IMR-90 (cell line): ENCODE results near the gene SOX2. TPM values are rescaled to one million over a fixed set of nuclear protein-coding genes. Genes with fewer than 3 reads are reported as not detected.

ENCODE experiments used
- ATAC-seq: fragments of 200-7000 bp; cut with Tn5 transposase; 2 replicates; pipeline ENCODE4 v1.9.1; 2020; ENCODE audit warnings: low read depth, mild to moderate bottlenecking, moderate library complexity
- BruUV-seq: library from RNA; stranded (reverse); fragments of 400-500 nt; replicated peaks from 2 replicates; lab custom pipeline; 2021; lab: Mats Ljungman, UMichigan
- CTCF ChIA-PET: fragments of 300-600 bp; formaldehyde crosslinking; extraction: SDS; loops from one replicate; lab custom pipeline; 2021; ENCODE audit warnings: antibody characterized with exemption; lab: Yijun Ruan, JAX
- POLR2A ChIA-PET: fragments of 300-600 bp; sonication (Branson Sonifier 250); formaldehyde crosslinking; loops from one replicate; lab custom pipeline; 2022; ENCODE audit warnings: antibody characterized with exemption; ENCODE audit not compliant: unreplicated experiment; lab: Charles Lee
- DNase-seq: peaks from one replicate; pipeline ENCODE4 v3.0.0; 2013
- H2AFZ ChIP-seq: replicated peaks from 2 replicates; pipeline ENCODE3; 2013; ENCODE audit warnings: low read length, mild to moderate bottlenecking; ENCODE audit not compliant: poor library complexity
- H2AK5ac ChIP-seq: 2 replicates; pipeline ENCODE4 v1.6.1; 2013; ENCODE audit warnings: low read depth, low read length, inconsistent platforms
- H2AK9ac ChIP-seq: replicated peaks from 2 replicates; pipeline ENCODE3; 2013; ENCODE audit warnings: mild to moderate bottlenecking, low read depth, low read length, moderate library complexity; ENCODE audit not compliant: poor library complexity
- H2BK120ac ChIP-seq: 2 replicates; pipeline ENCODE4 v1.6.1; 2013; ENCODE audit warnings: low read depth, low read length, inconsistent platforms
- H2BK15ac ChIP-seq: 3 replicates; pipeline ENCODE4 v1.6.1; 2013; ENCODE audit warnings: low read depth, low read length, inconsistent platforms
- H2BK20ac ChIP-seq: 2 replicates; pipeline ENCODE4 v1.6.1; 2013; ENCODE audit warnings: low read depth, mild to moderate bottlenecking, inconsistent platforms, low read length, moderate library complexity
- H2BK5ac ChIP-seq: 2 replicates; pipeline ENCODE4 v1.6.1; 2013; ENCODE audit warnings: mild to moderate bottlenecking, low read depth, low read length, inconsistent platforms; ENCODE audit not compliant: poor library complexity, severe bottlenecking
- H3K14ac ChIP-seq: replicated peaks from 2 replicates; pipeline ENCODE4 v1.6.1; 2013; ENCODE audit warnings: low read depth, low read length, inconsistent platforms
- H3K18ac ChIP-seq: 2 replicates; pipeline ENCODE4 v1.6.1; 2013; ENCODE audit warnings: low read depth, low read length, control low read depth
- H3K23ac ChIP-seq: 2 replicates; pipeline ENCODE4 v1.6.1; 2013; ENCODE audit warnings: low read depth, low read length, inconsistent platforms
- H3K27ac ChIP-seq: 2 replicates; pipeline ENCODE4 v1.5.1; 2013; ENCODE audit warnings: mild to moderate bottlenecking, control low read depth, low read length; ENCODE audit not compliant: insufficient read depth
- H3K27me3 ChIP-seq: 2 replicates; pipeline ENCODE4 v1.6.1; 2013; ENCODE audit warnings: low read length; ENCODE audit not compliant: control insufficient read depth, insufficient read depth
- H3K36me3 ChIP-seq: 2 replicates; pipeline ENCODE4 v1.6.1; 2013; ENCODE audit warnings: low read length, mixed read lengths; ENCODE audit not compliant: control insufficient read depth, insufficient read depth
- H3K4ac ChIP-seq: 2 replicates; pipeline ENCODE4 v1.6.1; 2013; ENCODE audit warnings: low read depth, low read length, inconsistent platforms
- H3K4me1 ChIP-seq: 2 replicates; pipeline ENCODE4 v1.6.1; 2013; ENCODE audit warnings: low read length, mixed read lengths; ENCODE audit not compliant: control insufficient read depth, insufficient read depth
- H3K4me2 ChIP-seq: 2 replicates; pipeline ENCODE4 v1.6.1; 2013; ENCODE audit warnings: low read depth, mild to moderate bottlenecking, control low read depth, low read length, moderate library complexity
- H3K4me3 ChIP-seq: 2 replicates; pipeline ENCODE4 v1.5.1; 2013; ENCODE audit warnings: low read depth, mild to moderate bottlenecking, control low read depth, low read length, moderate library complexity; ENCODE audit not compliant: insufficient read depth
- H3K56ac ChIP-seq: 2 replicates; pipeline ENCODE4 v1.6.1; 2013; ENCODE audit warnings: low read length, inconsistent platforms; ENCODE audit not compliant: insufficient read depth; ENCODE audit errors: extremely low read depth
- H3K79me1 ChIP-seq, 2 experiments: 2 replicates each; pipeline ENCODE4 v1.6.1; 2013; ENCODE audit warnings: low read length in 2 of 2, inconsistent platforms in 1 of 2, low read depth in 1 of 2
- H3K9ac ChIP-seq: 2 replicates; pipeline ENCODE4 v1.6.1; 2013; ENCODE audit warnings: low read depth, low read length, control low read depth
- H3K9me1 ChIP-seq: 2 replicates; pipeline ENCODE4 v1.6.1; 2013; ENCODE audit warnings: low read length, inconsistent platforms; ENCODE audit not compliant: insufficient read depth
- H3K9me3 ChIP-seq: 2 replicates; pipeline ENCODE4 v1.6.1; 2013; ENCODE audit warnings: low read length; ENCODE audit not compliant: control insufficient read depth, insufficient read depth
- H4K20me1 ChIP-seq: 2 replicates; pipeline ENCODE4 v1.6.1; 2013; ENCODE audit warnings: low read length, inconsistent platforms; ENCODE audit not compliant: insufficient read depth
- H4K5ac ChIP-seq: 2 replicates; pipeline ENCODE4 v1.6.1; 2013; ENCODE audit warnings: mild to moderate bottlenecking, low read depth, low read length, control low read depth
- H4K8ac ChIP-seq, 2 experiments: 2 replicates each; pipeline ENCODE4 v1.6.1; 2013; ENCODE audit warnings: low read depth in 2 of 2, low read length in 2 of 2, control low read depth in 1 of 2, inconsistent platforms in 1 of 2
- H4K91ac ChIP-seq: 2 replicates; pipeline ENCODE4 v1.6.1; 2013; ENCODE audit warnings: low read depth, low read length, inconsistent platforms; ENCODE audit not compliant: insufficient read depth
- FOS ChIP-seq: fragments of 150-350 bp; IDR thresholded peaks from 2 replicates; pipeline ENCODE4 v1.6.1; 2016; ENCODE audit warnings: low read depth, low read length
- MXI1 ChIP-seq: IDR thresholded peaks from 2 replicates; pipeline ENCODE4 v1.6.1; 2012; ENCODE audit warnings: low read depth, mild to moderate bottlenecking, low read length, moderate library complexity, borderline replicate concordance
- NFE2L2 ChIP-seq: fragments of 150-350 bp; IDR thresholded peaks from 2 replicates; pipeline ENCODE4 v1.6.1; 2016; ENCODE audit warnings: low read depth, mild to moderate bottlenecking, low read length
- RCOR1 ChIP-seq: IDR thresholded peaks from 2 replicates; pipeline ENCODE4 v1.6.1; 2012; ENCODE audit warnings: mild to moderate bottlenecking, low read length, improper control_type of control experiment; ENCODE audit not compliant: insufficient replicate concordance
- SMC3 ChIP-seq: fragments of 150-350 bp; IDR thresholded peaks from 2 replicates; pipeline ENCODE4 v1.6.1; 2016; ENCODE audit warnings: low read depth, mild to moderate bottlenecking, antibody characterized with exemption, low read length, moderate library complexity
- WGBS, 2 experiments: methylation state at CpG; one replicate each; pipeline versions ENCODE4 v1.1.5 to v1.1.7; 2013; ENCODE audit warnings: missing lambda C conversion rate in 2 of 2; ENCODE audit not compliant: insufficient read length in 1 of 2; ENCODE audit errors: extremely low coverage in 2 of 2; 5-methylcytosine and 5-hydroxymethylcytosine counted together
- dilution Hi-C: fragments of 300-500 bp; cut with HindIII; formaldehyde crosslinking; loops from one replicate; pipeline ENCODE4 v1.14.3; 2018; ENCODE audit warnings: low sequenced_read_pairs; ENCODE audit not compliant: unreplicated experiment
- in situ Hi-C: fragments of 300-500 bp; cut with MboI; formaldehyde crosslinking; loops from 3 replicates; pipeline ENCODE4 v1.14.3; 2019; ENCODE audit warnings: low sequenced_read_pairs, inconsistent platforms, mixed read lengths
- intact Hi-C: fragments of 100-400 bp; cut with micrococcal nuclease; formaldehyde crosslinking; loops from 2 replicates; pipeline ENCODE4 v1.10.0; 2022
- polyA plus RNA-seq, 3 experiments: library from polyadenylated mRNA; depleted of rRNA; stranded (reverse); fragments of >200 nt; gene quantifications; 2 replicates each; pipeline ENCODE4 v1.2.3, GENCODE V29; 2012; ENCODE audit warnings: low replicate concordance in 1 of 3
- total RNA-seq: library from RNA; depleted of rRNA; stranded (reverse); fragments of >200 nt; gene quantifications from 2 replicates; pipeline ENCODE4 v1.2.3, GENCODE V29; 2012

SOX2 gene
- total and polyA plus RNA-seq, 2 of the 4 experiments (the other 2 are of a cell fraction) = not detected

DNA sequence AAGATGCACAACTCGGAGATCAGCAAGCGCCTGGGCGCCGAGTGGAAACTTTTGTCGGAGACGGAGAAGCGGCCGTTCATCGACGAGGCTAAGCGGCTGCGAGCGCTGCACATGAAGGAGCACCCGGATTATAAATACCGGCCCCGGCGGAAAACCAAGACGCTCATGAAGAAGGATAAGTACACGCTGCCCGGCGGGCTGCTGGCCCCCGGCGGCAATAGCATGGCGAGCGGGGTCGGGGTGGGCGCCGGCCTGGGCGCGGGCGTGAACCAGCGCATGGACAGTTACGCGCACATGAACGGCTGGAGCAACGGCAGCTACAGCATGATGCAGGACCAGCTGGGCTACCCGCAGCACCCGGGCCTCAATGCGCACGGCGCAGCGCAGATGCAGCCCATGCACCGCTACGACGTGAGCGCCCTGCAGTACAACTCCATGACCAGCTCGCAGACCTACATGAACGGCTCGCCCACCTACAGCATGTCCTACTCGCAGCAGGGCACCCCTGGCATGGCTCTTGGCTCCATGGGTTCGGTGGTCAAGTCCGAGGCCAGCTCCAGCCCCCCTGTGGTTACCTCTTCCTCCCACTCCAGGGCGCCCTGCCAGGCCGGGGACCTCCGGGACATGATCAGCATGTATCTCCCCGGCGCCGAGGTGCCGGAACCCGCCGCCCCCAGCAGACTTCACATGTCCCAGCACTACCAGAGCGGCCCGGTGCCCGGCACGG lies 991 bp downstream of the SOX2 start:
- Histone ChIP-seq H4K20me1 (no peaks in the 10 kb centered on the region), H3K27ac (no peak overlapping the region), H3K9ac (no peak overlapping the region), H3K27me3 (peaks cover 45% of the 10 kb centered on the region), H4K5ac (no peak overlapping the region), H3K79me1 (no peaks in the 10 kb centered on the region), H3K14ac (no peak overlapping the region), H3K4ac (no peak overlapping the region), H3K9me3 (no peaks in the 10 kb centered on the region), H2BK5ac (no peak overlapping the region), H2BK120ac (no peak overlapping the region), H2AK5ac (no peak overlapping the region), H3K4me1 (no peaks in the 10 kb centered on the region), H3K9me1 (no peaks in the 10 kb centered on the region), H3K4me3 (no peak overlapping the region), H3K18ac (no peak overlapping the region), H2AK9ac (no peak overlapping the region), H3K36me3 (no peaks in the 10 kb centered on the region), H4K8ac (no peak overlapping the region), H4K91ac (no peak overlapping the region), H3K23ac (no peak overlapping the region), H3K56ac (no peak overlapping the region), H2AFZ (peak overlapping the region; percentile 21), H3K4me2 (peak overlapping the region; percentile 67; the same call in 1 of the 2 replicates), H2BK15ac (no peak overlapping the region), H2BK20ac (no peak overlapping the region)
- WGBS, 2 experiments = 4% methylated on average over 45 of the region's 65 CpGs; no CpG with 5 or more reads in 1 of the 2 experiments
- TF ChIP-seq RCOR1 (no peak), FOS (no peak), MXI1 (no peak), NFE2L2 (no peak), SMC3 (no peak)
- ATAC-seq = no peak
- CTCF ChIA-PET = no interaction called here
- DNase-seq = no peak
- in situ Hi-C loops = no loop called here
- dilution Hi-C loops = no loop called here
- no TSS peak for BruUV-seq
- intact Hi-C loops = no loop called here
- POLR2A ChIA-PET = no interaction called here
